ENCODE results near the gene CDC5L.

The CDC5L gene

GRCh38 chr6:44477293-44477894, 89.9 kb downstream of the CDC5L start:
- DNase-seq, result no peak

- DNase-seq, result no peak
Measured at GRCh38 chr6:44478158-44478557, 90.7 kb downstream of the CDC5L start.

GRCh38 chr6:44478591-44479254, 91.2 kb downstream of the CDC5L start:
- no peak for DNase-seq

GRCh38 chr6:44480097-44480541, 92.6 kb downstream of the CDC5L start:
- no peak for DNase-seq

GRCh38 chr6:44481056-44481455, 93.5 kb downstream of the CDC5L start:
- DNase-seq, result no peak

- no peak for DNase-seq
Measured at GRCh38 chr6:44481760-44482159, 94.3 kb downstream of the CDC5L start.

GRCh38 chr6:44485601-44486401, 98.3 kb downstream of the CDC5L start:
- DNase-seq, result no peak

- DNase-seq, result no peak
Measured at GRCh38 chr6:44487002-44487401, 99.5 kb downstream of the CDC5L start.

GRCh38 chr6:44487586-44487985, 100.1 kb downstream of the CDC5L start:
- no peak for DNase-seq

- no peak for DNase-seq
Measured at GRCh38 chr6:44489910-44490604, 102.6 kb downstream of the CDC5L start.

GRCh38 chr6:44493132-44493531, 105.6 kb downstream of the CDC5L start:
- no peak for DNase-seq

- DNase-seq, result no peak
Measured at GRCh38 chr6:44493593-44493992, 106.1 kb downstream of the CDC5L start.

- DNase-seq, result no peak
Measured at GRCh38 chr6:44494011-44494501, 106.5 kb downstream of the CDC5L start.

GRCh38 chr6:44495036-44495901, 107.8 kb downstream of the CDC5L start:
- peak in 1 of 3 experiments; percentile 10 for DNase-seq

- DNase-seq, result no peak
Measured at GRCh38 chr6:44496665-44497369, 109.3 kb downstream of the CDC5L start.

GRCh38 chr6:44497807-44498206, 110.3 kb downstream of the CDC5L start:
- no peak for DNase-seq

GRCh38 chr6:44498436-44498835, 110.9 kb downstream of the CDC5L start:
- DNase-seq, result peak in 2 of 3 experiments; percentile 9 to 17

- DNase-seq, result no peak
Measured at GRCh38 chr6:44499609-44500008, 112.1 kb downstream of the CDC5L start.

Measured in NCI-H1417 (cell line).